Stimulated activated CD4-positive, alpha-beta T cell treated with anti-CD3 and anti-CD28 coated beads, TNF-alpha, amount 100 ng/mL, for 48 hours (primary cell): ENCODE data around the gene EEF1A2.

ENCODE experiments used
- DNase-seq, 3 donors: peaks; one replicate each; pipeline ENCODE4 v3.0.0-alpha.2; 2020; ENCODE audit warnings: low read depth in 3 of 3

EEF1A2 gene

DNA sequence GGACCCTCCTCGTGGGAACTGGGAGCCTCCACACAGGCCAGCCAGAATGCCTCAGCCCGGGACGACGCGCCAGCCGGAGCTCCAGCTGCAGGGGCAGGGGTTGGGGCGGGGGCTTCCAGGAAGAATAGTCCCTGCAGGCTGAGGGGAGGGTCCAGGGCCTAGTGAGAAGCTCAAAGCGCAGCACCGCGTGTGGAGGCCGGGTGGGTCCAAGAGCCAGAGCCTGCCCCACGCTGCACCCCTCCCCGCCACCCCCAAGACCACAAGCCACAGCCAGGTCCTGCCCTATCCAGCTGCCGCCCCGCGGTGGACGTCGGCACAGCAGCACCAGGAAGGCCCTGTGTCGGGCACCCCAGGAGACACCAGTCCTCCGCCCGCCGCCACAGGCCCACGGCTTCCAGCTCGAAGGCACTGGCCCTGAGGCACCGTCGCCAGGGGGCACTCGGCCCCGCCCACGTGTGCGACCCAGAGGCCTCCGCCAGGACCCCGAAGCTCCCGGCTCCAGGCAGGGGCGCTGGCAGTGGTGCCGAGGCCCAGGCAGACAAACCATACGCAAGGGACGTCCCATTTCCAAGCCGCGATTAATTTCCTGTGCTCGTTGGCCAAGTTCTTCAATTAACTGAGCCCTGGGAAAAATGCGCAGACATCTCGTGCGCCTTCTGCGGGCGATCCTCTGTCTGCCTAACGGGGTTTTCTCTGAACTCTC, 45.9 kb downstream of the EEF1A2 start:
- DNase-seq: no peak

DNA sequence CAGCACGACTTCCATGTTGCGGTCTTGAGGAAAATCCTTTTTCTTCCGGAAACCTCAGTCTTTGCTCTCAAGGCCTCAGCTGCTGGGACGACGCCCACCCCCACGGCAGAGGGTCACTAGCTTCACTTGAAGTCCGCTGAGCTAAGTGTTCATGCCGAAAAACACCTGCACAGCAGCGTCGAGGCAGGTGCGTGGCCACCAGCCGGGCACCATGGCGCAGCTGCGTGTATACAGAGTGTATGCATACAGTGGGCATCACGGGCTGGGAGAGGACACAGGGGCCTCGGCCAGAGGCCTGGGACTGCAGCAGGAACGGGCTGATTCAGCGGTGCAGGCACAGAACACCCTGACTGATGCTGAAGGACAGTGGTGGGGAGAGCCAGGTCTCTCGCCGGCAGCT, 46.5 kb downstream of the EEF1A2 start:
- DNase-seq: no peak

DNA sequence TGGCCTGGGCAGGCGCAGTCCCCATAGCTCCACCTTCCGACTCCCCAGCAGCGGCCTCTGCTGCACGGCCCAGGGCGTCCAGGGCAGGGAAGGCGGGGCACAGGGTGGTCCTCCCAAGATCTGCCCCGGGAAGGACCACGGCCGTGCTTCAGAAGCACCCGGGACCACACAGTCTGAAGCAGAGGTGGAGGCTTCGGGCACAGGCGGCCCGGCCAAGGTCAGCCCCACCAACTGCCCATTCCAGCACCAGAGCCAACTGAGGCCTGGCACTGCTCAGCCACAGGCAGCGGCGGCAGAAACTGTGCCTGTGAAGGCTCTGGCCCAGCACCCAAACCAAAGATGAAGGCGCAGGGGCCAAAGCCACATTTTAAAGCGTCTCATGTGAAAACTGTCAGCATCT, 47.1 kb downstream of the EEF1A2 start:
- no peak for DNase-seq

DNA sequence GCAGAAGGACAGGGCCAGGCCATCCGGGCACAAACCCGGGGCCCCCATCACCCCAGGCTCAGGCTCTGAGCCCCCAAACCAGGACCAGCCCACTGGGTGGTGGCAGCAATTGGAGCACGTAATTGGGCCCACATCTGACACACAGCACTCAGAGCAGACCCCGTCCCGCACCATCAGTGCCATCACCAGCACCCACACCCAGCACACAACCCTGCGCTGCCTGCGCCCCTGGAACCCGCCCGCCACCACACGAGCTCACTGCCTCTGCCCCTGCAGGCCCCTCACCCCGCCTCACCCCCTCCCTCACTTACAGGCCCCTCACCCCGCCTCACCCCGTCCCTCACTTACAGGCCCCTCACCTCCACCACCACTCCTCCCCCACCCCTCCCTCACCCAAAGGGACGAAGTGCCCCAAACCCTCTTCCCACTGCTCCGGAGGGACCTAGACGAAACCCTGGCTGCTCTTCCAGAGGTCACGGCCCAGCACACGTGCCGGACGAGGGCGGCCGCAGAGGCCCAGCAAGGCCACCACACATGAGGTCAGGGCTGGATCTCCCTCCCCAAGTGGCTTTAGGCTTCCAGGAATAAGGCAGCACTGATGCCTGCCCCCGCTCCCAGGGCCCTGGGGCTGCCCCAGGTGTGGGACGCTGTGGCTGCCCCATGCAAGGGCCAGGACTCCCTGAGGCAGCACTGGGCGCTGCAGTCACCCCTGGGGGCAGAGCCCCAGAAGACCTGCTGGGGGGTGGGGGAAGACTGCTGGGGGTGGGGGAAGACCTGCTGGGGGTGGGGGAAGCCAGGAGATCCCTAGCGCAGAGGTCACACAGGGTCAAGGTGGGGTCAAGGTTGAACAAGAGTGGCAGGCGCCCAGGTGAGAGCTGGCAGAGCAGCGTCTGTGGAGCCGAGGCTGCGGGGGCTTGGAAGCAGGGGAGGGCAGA, 48.8 kb downstream of the EEF1A2 start:
- DNase-seq: no peak

DNA sequence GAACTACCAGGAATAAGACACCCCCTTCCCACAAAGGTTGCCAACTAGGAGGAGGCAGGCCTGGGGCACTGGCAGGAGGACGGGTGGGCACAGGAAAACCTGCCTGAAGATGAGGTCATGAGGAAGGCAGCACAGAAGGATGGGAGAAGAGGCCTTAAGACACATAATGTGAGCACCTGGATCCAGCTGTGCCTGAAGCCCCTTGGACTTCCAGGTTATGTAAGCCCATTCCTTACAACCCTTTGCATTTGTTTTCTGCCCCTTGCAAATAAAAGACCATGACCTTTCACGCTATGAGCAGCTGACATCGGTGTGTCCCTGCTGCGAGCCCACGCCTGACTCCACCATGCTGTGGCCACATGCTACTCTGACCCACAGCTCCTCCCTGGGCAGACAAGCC, 49.9 kb downstream of the EEF1A2 start:
- no peak for DNase-seq

DNA sequence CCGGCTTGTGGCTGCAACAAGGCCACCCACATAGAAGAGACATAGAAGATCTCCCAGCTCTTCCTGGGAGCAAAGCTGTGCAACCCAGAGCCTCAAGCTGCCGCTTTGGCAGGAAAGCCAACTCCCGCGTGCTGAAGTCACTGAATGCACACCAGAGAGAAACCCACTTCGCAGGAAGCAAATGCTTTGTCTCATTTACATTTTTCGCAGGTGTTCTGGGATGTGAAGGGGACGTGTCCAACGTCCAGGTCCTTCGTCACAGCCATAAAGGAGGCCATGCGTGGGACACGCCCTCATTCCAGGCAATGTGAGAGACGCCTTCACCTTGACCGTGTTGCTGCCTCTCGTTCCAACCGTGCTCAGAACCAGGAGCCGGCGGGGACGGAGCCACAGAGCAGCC, 50.9 kb downstream of the EEF1A2 start:
- DNase-seq: no peak

DNA sequence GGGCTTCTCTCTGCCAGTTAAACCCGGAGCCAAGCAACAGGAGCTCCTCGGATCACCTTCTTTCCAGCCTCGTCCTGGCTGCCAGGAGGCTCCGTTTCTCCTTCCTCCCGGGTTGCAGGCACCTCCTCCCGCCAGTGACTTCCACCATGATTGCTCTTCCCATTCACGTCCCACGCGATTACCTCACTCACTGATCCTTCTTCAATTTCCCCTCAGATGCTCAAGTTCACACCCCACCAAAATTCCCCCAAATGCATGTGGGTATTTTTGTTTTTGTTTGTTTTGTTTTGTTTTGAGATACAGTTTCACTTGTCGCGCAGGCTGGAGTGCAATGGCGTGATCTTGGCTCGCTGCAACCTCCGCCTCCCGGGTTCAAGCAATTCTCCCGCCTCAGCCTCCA, 51.6 kb downstream of the EEF1A2 start:
- DNase-seq: no peak

DNA sequence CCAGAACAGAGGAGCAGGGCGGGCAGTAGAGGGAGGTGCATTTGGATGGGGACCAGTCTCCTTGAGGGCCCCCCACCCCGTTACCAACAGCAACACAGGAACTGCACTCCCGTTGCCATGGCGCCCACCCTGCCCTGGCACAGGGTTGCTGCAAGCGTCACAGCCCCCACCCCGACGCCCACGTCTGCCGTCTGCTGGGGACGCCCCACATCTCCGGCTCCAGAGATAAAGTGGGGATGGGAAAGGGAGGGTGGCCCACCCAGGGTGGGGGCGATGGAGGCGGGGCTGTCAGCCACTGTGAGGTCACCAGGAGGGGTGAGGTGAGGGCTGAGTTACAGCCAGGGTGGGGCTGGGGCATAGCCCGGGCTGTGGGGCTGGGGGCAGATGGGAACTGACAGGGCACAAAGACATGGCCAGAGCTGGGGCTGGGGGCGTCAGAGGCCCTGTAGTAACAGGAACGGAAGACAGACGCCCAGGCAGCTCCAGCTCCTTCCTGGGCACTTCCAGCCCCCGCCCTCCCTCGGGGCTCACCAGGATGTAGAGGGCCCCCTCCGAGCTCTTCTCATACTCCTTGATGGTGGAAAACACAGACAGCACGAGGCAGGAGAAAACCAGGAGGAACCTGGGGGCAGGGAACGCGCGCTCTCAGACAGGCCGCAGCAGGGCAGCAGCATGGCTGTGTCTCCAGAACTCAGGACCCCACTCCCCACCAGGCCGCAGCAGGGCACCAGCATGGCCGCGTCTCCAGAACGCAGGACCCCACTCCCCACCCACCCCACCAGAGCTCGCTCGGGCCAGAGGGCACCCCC, 52.5 kb downstream of the EEF1A2 start:
- no peak for DNase-seq

DNA sequence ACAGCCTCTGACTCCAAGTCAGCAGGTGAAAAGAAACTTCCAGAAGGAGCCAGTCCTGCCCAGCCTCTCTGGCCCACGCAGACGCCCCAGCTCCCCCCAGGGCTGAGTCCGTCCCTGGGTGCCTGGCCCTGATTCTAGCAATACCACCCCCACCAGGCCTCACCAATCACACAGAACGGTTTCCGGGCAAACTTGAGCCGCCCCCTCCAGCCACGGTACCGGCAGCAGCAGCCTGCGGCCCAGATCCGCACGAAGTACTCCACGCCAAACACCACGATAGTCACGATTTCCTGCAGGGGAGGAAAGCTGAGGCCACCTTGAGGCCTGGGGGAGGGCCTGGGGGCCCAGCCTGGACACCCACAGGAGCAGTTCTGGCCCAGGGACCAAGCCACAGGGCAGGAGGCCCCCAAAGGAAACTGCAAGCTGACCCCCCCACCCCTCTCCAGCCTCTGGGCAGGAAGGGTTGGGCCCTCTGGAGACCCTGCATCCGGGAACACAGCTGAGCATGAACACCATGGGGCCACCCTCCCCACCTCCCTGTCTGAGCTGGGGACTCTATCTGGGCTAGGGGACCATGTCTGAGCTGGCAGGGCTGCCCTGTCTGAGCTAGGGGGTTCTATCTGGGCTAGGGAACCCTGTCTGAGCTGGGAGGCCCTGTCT, 53.7 kb downstream of the EEF1A2 start:
- no peak for DNase-seq

DNA sequence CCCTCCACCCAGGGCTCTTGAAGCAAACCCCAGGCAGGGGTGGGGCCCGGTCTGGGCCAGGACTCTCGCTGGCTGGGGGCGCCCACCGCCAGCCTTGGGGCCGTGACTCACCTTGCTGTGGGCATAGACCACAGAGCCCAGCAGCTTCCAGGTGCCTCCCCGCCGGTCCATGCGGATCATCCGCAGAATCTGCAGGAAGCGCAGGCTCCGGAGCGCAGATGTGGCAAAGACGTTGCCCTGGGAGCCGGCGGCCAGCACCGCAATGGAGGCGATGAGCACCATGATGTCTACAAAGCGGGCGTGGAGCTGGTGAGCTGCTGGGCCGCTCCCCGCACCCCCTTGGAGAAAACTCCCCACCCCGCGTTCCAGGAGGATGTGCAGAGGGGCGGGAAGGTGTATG, 54.3 kb downstream of the EEF1A2 start:
- DNase-seq: no peak

DNA sequence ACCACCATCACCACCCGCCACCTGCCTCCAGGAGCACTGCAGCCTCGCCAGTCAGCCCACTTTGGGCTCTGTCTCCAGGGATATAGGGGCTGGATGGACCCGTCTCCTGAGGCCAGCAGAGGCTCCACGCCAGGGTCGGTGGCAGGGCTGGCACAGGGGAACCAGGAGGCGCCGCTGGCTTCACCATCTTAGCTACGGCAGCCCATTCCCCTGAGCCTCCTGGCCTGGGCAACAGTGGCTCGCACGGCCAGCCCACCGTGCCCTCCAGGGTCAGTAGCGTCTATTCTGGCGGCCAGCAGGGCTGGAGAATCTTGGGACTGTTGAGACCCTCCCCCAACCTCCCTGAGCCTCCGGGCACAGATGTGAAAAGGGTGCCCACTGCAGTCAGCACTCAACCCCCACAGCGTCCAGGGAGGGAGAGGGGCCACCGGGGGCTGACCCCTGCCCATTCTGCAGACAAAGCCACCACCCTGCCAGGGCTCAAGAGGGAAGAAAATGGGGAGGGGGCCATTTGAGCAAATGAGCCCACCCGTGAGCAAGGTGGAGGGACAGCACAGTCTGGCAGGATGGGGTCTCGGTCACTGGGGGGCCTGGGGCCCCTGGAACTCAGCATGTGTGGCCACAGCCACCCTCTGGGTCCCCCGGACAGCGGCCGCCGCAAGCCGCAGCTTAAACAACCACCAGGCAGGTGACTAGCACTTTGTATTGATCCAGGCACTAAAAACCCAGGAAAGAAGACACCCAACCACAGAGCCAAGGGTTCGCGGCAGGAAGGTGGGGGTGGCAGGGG, 55.1 kb downstream of the EEF1A2 start:
- no peak for DNase-seq

DNA sequence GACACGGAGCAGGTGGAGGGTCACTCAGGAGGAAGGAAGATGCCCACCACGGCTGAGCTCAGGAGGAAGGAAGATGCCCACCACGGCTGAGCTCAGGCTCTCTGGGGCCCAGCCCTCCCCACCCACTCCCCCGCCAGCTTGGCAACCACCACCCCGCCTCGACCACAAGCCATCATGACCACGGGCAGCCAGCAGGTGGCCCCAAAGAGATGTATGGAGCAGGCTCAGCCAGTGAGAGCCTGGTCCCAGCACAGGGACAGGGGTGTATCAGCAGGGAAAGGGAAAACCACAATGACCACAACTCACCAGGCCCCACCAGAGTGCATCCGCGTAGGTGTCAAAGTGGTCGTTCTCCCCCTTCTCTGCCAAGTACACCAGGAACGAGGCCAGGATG, 56.8 kb downstream of the EEF1A2 start:
- DNase-seq: peak; percentile 41 to 56 (median 47)

DNA sequence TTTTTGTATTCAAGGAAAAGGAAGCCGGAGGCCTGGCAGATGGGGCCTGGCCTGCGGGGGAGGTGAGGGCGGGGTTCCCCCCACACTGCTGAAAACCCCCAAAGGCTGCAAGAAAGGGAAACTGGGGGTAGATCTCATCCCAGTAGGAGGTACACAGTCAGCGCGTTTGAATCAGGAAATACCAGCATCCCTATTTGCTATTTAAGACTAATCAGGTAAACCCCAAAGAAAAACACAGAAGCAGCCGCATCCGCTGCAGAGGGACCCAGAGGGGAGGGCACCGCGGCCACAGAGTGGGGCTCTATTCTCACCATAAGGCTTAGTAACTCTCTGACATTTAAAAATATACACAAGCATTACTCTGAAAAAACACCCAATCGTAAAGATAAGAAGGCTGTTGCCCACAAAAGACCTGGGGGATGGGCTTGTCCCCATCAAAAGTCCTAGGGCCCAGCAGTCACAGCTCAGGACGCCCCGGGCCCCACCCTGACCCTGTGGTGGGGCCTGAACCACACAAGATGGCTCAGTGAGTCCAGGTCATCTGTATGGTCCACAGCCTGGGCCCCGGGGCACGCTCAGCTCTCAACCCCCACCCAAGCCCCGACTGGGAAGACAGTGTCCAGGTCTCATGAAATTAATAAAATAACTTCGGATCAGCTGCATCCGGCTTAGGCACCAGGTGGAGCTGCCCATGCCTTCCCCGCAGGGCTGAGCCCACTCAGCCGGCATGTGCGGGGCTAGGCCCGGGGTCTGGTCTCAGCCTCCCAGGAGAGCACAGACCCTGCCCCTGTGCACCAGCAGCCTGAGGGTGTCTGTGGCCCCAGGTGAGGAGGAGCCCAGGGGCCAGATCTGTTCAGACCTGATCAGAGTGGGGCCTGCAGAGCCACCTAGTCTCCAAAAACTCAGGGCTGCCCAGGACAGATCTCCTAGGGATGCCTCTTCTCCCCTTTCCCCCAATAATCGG, 57.5 kb downstream of the EEF1A2 start:
- peak in 1 of 3 donors; percentile 13 for DNase-seq

DNA sequence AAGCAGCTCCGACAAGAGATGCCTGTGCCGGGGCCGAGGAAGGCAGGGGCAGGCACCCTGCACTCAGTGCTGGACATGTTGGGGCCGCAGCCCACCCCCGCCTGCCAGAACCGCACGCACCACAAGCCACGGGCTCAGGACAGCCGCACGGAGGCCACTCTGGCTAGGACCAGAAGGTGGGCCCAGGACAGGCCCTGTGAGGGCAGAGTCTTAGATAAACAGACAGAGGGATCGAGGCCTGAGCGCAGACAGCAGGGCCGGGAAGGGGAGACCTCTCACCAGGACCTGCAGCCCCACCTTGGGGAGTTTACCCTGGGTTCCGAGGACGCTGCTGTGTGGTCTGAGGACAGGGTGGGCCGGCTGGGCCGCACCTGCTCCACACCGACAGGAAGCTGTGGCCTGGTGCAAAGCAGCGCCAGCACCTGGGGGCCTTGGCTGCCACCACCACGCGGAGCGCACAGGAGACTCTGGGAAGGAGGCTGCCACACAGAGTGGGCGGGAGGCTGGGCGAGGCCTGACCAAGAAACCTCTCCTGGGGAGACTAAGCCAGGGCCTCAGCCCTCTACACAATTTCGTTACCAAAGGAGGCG, 58.4 kb downstream of the EEF1A2 start:
- no peak for DNase-seq

DNA sequence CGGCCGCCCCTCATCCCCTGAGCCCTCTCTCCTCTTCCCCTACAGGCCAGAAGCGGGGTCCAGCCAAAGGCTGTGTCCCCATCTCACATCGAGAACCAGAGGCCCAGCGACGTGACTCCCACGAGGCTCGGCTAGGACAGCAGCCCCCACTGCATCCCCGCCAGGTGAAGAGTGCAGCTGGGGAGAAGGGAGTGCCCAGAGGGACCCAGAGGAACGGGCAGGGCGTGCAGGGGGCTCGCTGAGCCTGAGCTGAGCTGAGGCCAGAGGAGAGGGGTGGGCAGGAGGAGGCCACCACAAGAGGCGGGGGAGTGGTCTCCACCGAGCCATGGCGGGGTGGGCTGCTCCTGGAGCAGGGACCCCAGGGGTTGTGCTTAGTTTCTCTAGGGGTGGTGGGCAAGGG, 59.0 kb downstream of the EEF1A2 start:
- no peak for DNase-seq

DNA sequence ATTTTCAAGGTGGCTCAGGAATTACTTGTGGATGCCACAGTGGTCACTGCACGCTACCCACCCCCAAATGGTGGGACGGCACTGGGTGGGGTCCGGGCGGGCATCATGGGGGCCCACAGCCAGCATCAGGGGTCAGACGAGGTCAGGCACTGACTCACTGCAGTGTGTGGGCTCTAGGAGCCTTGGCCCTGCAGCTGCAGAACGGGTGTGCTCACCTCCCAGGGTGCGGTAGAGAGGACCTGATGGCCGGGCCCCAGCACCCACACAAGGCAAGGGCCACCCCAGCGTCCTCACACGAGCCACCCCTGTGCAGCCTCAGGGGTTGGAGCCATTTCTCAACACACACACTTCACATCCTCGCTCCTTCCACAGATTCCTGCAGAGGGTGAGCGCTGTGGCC, 60.8 kb downstream of the EEF1A2 start:
- no peak for DNase-seq
